ENCODE measurements around the gene ROBO2.

DNA sequence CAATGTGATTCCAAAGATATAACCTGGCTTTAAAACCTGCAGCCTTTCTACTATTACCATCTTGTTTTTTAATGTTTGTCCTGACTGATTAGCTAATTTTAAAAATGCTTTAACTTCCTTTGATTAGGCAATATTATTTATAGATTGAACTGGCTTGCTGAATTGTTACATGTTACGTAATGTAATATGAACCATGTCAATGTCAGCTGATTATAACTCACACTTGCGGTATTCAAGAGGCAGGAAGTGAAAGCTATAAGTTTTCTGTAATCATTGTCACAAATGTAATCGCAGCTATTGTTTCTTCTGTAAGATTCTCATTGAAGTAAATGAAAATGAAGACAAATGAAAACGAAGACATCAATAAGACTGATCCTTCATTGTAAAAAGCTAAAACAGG, 146.8 kb downstream of the ROBO2 start:
- TF ChIP-seq, protein P1, sequence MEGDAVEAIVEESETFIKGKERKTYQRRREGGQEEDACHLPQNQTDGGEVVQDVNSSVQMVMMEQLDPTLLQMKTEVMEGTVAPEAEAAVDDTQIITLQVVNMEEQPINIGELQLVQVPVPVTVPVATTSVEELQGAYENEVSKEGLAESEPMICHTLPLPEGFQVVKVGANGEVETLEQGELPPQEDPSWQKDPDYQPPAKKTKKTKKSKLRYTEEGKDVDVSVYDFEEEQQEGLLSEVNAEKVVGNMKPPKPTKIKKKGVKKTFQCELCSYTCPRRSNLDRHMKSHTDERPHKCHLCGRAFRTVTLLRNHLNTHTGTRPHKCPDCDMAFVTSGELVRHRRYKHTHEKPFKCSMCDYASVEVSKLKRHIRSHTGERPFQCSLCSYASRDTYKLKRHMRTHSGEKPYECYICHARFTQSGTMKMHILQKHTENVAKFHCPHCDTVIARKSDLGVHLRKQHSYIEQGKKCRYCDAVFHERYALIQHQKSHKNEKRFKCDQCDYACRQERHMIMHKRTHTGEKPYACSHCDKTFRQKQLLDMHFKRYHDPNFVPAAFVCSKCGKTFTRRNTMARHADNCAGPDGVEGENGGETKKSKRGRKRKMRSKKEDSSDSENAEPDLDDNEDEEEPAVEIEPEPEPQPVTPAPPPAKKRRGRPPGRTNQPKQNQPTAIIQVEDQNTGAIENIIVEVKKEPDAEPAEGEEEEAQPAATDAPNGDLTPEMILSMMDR (IDR thresholded peaks at IDR 0.05; ENCODE audit: low read length): no peak
- no peak for TF ChIP-seq EZH2 (IDR thresholded peaks at IDR 0.05; ENCODE audit: borderline replicate concordance, low read length)
